HG02571 (cell line): ENCODE data around the gene HNRNPC.
"Not testable (repeated sequence)": the region's sequence is repeated elsewhere in the genome, so short reads cannot be mapped to it uniquely, and the experiment has no call there.

ENCODE experiments used
- ATAC-seq: cut with Tn5 transposase; IDR thresholded peaks from one replicate; pipeline ENCODE4 v1.9.1; 2021; ENCODE audit warnings: mild to moderate bottlenecking, moderate library complexity; ENCODE audit not compliant: unreplicated experiment

Gene HNRNPC

DNA sequence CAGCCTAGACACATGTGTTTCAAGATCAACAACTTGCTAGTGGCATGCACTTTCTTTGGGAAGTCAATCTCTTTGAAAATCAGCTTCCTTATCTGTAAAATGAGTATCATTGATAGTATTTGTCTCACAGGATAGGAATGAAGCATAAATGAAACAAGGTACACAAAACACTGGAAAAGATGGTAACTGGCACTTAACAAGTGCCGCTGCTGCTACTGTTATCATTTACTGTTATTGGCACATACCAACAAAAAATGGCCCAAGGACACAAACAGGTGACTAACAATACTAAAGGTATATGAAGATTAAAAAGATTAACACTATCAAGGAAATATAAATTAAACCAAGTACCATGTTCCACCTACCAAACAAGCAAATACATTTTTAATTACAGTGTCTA, 20.9 kb downstream of the HNRNPC start:
- ATAC-seq, result no peak

DNA sequence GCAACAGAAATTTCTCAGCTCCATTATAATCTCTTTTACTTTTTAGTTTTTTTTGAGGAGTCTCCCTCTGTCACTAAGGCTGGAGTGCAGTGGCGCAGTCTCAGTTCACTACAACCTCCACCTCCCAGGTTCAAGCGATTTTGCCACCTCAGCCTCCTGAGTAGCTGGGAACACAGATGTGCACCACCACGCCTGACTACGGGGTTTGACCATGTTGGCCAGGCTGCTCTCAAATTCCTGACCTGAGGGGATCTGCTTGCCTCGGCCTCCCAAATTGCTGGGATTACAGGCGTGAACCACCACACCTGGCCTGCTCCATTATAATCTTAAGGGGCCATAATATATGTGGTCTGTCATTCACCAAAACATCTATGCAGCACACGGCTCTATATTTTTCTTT, 23.4 kb downstream of the HNRNPC start:
- no peak for ATAC-seq

- no peak for ATAC-seq
These were observed 24.7 kb downstream of the HNRNPC start for GRCh38 chr14:21244544-21244943.

- ATAC-seq, result no peak
These were observed 27.9 kb downstream of the HNRNPC start for GRCh38 chr14:21241218-21241819.

- ATAC-seq, result no peak
These were observed 28.8 kb downstream of the HNRNPC start for GRCh38 chr14:21240417-21240816.

GRCh38 chr14:21238823-21239518, 30.3 kb downstream of the HNRNPC start:
- ATAC-seq, result no peak

GRCh38 chr14:21236948-21237797, 32.1 kb downstream of the HNRNPC start:
- no peak for ATAC-seq

GRCh38 chr14:21234112-21234511, 35.1 kb downstream of the HNRNPC start:
- no peak for ATAC-seq

- no peak for ATAC-seq
These were observed 35.7 kb downstream of the HNRNPC start for GRCh38 chr14:21233457-21234076.

DNA sequence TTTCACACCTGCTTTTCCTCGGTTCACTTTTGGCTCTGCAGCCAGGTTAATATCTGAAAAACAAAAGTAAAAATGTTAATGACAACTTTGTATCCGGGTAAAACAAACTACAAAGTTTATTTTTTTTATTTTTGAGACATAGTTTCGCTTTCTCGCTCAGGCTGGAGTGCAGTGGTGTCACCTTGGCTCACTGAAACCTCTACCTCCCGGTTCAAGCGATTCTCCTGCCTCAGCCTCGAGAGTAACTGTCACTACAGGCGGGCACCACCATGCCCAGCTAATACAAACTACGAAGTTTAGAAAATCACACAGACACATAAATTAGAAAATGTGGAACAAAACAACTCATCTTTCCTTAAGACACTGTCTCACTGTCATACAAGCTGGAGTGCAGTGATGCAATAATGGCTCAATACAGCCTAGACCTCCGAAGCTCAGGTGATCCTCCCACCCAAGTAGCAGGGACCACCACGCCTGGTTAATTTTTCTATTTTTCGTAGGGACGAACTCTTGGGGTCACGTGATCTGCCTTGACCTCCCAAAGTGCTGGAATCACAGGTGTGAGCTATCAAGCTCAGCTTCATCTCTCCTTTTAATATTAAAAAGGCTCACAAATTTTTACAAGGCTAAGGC, 38.1 kb downstream of the HNRNPC start:
- no peak for ATAC-seq

DNA sequence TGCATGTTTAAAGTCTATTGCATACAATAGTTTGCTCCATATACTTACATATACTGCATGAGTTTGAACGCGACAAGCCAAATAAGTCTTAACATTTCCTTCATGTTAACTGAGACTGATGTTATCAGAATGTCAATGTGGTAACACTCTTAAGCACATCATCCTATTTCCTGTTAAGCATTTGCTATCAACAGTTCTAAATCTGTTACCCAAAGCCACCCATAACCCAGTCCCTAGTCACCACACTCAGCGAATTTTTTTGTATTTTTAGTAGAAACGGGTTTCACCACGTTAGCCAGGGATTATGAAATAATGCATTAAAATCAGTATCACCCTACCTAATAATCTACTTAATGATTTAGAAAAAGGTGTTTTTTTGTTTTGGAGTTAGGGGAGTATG, 39.4 kb downstream of the HNRNPC start:
- ATAC-seq, result no peak

- no peak for ATAC-seq
These were observed 41.3 kb downstream of the HNRNPC start for GRCh38 chr14:21227981-21228380.

DNA sequence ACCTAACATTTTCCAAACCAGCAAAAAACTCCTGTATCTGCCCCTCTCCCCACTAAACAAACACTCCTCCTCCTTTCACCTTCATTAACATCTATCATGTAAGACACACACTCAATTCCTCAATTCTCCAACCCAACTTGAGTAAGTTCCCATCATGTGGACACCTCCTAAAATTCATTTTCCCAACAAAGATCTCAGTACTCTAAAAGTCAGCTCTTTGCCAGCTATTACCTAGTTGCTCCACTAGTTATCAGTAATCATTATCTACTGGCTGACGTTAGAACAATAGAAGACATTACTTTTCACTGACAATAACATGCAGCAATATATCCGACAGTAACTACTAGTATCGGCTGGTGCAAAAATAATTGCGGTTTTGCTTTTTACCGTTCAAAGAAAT, 42.1 kb downstream of the HNRNPC start:
- no peak for ATAC-seq

DNA sequence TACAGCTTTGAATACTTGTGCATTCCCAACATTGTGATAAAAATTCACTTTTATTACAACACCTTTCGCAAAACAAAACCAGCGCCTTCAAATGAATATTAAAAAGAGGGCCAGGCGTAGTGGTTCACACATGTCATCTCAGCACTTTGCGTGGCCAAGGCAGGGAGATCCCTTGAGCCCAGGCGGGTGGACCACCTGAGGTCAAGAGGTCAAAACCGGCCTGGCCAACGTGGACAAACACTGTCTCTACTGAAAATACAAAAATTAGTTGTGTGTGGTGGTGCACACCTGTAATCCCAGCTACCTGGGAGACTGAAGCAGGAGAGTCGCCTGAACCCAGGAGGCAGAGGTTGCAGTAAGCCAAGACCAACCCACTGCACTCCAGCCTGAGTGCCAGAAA, 42.8 kb downstream of the HNRNPC start:
- ATAC-seq, result no peak

GRCh38 chr14:21225164-21225563, 44.1 kb downstream of the HNRNPC start:
- not testable (repeated sequence) for ATAC-seq

DNA sequence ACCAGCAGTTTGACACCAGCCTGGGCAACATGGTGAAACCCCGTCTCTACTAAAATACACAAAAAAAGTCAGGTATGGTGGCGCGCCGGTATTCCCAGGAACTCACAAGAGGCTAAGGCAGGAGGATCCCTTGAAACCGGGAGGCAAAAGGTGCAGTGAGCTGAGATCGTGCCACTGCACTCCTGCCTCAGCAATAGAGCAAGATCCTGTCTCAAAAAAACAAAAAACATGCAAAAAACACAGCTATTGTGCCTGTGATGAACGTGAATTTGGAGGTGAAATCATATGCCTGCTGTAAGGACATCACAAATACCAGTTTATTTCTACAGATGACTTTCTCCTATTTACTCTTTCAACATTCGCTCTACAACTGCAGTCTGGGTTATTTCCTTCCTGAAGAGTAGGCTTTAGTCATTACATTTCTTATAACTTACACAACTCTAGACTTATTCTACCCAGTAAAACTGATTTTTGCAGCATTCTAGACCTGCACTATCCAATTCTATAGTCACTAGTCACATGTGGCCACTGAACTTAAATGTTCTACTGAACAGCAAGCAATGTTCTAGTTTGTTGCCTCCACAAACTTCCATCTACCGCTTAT, 48.3 kb downstream of the HNRNPC start:
- no peak for ATAC-seq

GRCh38 chr14:21219561-21220111, 49.6 kb downstream of the HNRNPC start:
- no peak for ATAC-seq

DNA sequence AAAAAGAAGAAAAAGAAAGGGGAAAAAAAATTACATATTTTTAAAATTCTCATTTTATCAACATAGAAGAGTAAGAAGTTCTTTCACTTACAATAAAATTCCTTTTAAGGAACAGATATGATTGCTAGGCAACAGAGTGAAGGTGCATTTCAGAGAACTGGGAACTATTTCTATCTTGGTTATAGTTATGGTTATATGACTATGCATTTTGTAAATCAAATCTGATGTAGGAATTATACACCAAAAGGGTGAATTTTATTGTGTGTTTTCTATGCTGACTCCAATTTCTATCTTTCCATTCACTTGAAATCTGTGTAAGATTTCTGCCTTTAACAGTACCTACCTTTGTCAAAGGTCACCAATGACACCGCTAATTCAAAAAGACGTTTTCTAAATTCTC, 50.1 kb downstream of the HNRNPC start:
- ATAC-seq, result no peak

DNA sequence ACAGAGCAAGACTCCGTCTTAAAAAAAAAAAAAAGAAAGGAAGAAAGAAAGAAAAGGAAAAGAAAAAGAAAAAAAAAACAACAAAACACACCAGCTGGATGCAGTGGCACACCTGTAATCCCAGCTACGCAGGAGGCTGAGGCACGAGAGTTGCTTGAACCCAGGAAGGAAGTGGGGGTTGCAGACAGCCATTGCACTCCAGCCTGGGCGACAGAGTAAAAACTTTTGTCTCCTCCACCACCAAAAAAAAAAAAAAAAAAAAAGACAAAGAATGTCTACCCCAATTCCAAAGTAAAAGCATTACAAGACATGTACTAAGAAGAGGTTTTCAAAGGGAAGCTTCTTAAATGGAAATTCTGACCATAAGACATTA, 53.4 kb downstream of the HNRNPC start:
- no peak for ATAC-seq

GRCh38 chr14:21215130-21215878, 53.9 kb downstream of the HNRNPC start:
- no peak for ATAC-seq
